Stimulated activated naive B cell treated with anti-CD40 and anti-IgM and Interleukin-4, amounts not matched to agents 10 μg/mL and 1 μg/mL and 100 μg/mL, for 72 hours (primary cell): ENCODE results near the gene PIP5K1B.

Experiments
- ATAC-seq, 2 donors: fragments of 150-1000 bp; cut with Tn5 transposase; replicated peaks; 2 replicates each; pipeline ENCODE4 v1.10.0; 2021; ENCODE audit warnings: moderate library complexity in 1 of 2
- DNase-seq: peaks from one replicate; pipeline ENCODE4 v3.0.0; 2021
- H3K27ac Mint-ChIP-seq: one replicate; pipeline ENCODE4 v1.8.0; 2022; ENCODE audit warnings: mild to moderate bottlenecking, mixed read lengths
- H3K27me3 Mint-ChIP-seq, 2 donors: one replicate each; pipeline ENCODE4 v1.8.0; 2022; ENCODE audit warnings: mixed read lengths in 2 of 2
- H3K36me3 Mint-ChIP-seq, 2 donors: one replicate each; pipeline ENCODE4 v1.8.0; 2022; ENCODE audit warnings: mixed read lengths in 2 of 2, mild to moderate bottlenecking in 1 of 2
- H3K4me1 Mint-ChIP-seq, 2 donors: one replicate each; pipeline ENCODE4 v1.8.0; 2022; ENCODE audit warnings: mixed read lengths in 2 of 2, mild to moderate bottlenecking in 1 of 2
- H3K4me3 Mint-ChIP-seq, 2 donors: one replicate each; pipeline ENCODE4 v1.8.0; 2022; ENCODE audit warnings: mild to moderate bottlenecking in 2 of 2, mixed read lengths in 2 of 2, moderate library complexity in 1 of 2
- H3K9me3 Mint-ChIP-seq, 2 donors: one replicate each; pipeline ENCODE4 v1.8.0; 2022; ENCODE audit warnings: mixed read lengths in 2 of 2, mild to moderate bottlenecking in 1 of 2

PIP5K1B gene

GRCh38 chr9:68714416-68715180, 9.6 kb downstream of the PIP5K1B start:
- Mint-ChIP-seq H3K36me3 (peaks cover 47 to 56% of the 10 kb centered on the region in 2 donors), H3K27me3 (no peaks in the 10 kb centered on the region), H3K4me3 (peak overlapping the region; percentile 9 to 14), H3K9me3 (no peaks in the 10 kb centered on the region), H3K4me1 (peaks cover 34 to 46% of the 10 kb centered on the region in 2 donors), H3K27ac (peak overlapping the region; percentile 66)
- no peak for DNase-seq
- peak; percentile 29 to 62 for ATAC-seq

DNA sequence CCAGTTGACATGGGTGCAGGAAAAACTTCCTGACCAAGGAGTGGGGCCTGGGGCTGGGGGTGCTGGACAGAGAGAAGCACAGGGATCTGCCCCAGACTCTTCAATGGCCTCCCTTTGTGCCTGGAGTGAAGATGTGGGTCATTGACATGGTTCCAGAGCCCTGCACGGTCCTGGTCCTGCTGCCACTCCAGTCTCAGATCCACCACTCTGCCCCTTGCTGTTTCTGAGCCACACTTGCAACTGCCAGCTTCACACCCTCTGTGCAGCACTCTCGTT, 10.1 kb downstream of the PIP5K1B start:
- Mint-ChIP-seq H3K27ac (no peak overlapping the region), H3K27me3 (no peaks in the 10 kb centered on the region), H3K36me3 (peaks cover 45 to 51% of the 10 kb centered on the region in 2 donors)

DNA sequence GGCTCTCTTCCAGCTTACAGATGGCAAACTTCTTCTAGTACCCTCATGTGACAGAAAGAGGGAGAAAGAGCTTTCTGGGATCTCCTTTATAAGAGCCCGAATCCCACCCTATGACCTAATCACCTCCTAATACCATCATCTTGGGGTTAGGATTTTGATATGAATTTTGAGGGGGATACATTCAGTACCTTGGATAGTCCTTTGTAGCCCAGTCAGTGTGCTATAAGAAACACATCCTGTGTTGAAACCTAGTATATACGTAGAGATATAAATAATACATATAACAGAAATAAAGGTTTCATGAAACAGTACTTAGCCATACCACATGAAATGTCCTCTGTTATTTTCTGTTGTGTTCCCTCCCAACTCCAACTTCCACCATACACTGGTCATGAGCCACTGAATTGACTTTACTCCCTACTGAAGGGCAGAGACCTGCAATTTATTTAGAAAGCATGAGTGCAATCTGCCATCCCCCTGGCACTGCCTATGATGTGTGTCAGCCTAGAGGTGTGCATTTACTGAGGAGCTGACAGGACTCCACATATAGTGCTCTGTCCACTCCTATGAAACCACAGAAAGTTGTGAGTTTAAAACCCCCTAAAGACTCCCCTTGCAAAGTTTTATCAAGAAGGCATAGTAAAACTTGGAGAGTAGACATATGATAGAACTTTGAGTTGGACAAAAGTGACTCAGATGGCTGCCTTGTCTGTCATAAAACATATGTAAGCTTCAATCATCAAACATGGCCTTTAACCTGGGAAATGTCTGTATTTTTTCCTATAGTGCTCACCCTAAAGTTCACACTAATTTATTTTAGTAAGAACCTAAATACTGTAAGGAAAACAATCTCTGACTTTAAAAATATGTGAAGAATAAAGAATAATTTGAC, 12.8 kb downstream of the PIP5K1B start:
- ATAC-seq, result no peak
- DNase-seq, result no peak
- Mint-ChIP-seq H3K27ac (no peak overlapping the region), H3K9me3 (peaks cover under 1 to 2% of the 10 kb centered on the region in 2 donors), H3K4me3 (no peak overlapping the region), H3K27me3 (no peaks in the 10 kb centered on the region), H3K36me3 (peaks cover 36 to 40% of the 10 kb centered on the region in 2 donors), H3K4me1 (peaks cover 28% of the 10 kb centered on the region in 2 donors)

More for the DNA sequence above, 10.1 kb downstream of the PIP5K1B start:
- Mint-ChIP-seq H3K4me3 (no peak overlapping the region), H3K9me3 (no peaks in the 10 kb centered on the region), H3K4me1 (peaks cover 34 to 42% of the 10 kb centered on the region in 2 donors)
- ATAC-seq (no peak), DNase-seq (no peak)

- peaks cover 34 to 43% of the 10 kb centered on the region in 2 donors for H3K36me3 Mint-ChIP-seq
Observed at GRCh38 chr9:68719847-68720246, 14.8 kb downstream of the PIP5K1B start.

GRCh38 chr9:68720656-68721313, 15.7 kb downstream of the PIP5K1B start:
- DNase-seq, result no peak
- Mint-ChIP-seq H3K27ac (no peak overlapping the region), H3K36me3 (peaks cover 26 to 33% of the 10 kb centered on the region in 2 donors), H3K4me3 (no peak overlapping the region), H3K9me3 (peaks cover 5 to 7% of the 10 kb centered on the region in 2 donors), H3K4me1 (peaks cover 16 to 22% of the 10 kb centered on the region in 2 donors), H3K27me3 (no peaks in the 10 kb centered on the region)
- no peak for ATAC-seq

More at GRCh38 chr9:68719847-68720246, 14.8 kb downstream of the PIP5K1B start:
- ATAC-seq, result no peak
- Mint-ChIP-seq H3K27ac (no peak overlapping the region), H3K27me3 (no peaks in the 10 kb centered on the region), H3K9me3 (peaks cover 5 to 7% of the 10 kb centered on the region in 2 donors), H3K4me3 (no peak overlapping the region), H3K4me1 (peaks cover 24 to 31% of the 10 kb centered on the region in 2 donors)
- no peak for DNase-seq

DNA sequence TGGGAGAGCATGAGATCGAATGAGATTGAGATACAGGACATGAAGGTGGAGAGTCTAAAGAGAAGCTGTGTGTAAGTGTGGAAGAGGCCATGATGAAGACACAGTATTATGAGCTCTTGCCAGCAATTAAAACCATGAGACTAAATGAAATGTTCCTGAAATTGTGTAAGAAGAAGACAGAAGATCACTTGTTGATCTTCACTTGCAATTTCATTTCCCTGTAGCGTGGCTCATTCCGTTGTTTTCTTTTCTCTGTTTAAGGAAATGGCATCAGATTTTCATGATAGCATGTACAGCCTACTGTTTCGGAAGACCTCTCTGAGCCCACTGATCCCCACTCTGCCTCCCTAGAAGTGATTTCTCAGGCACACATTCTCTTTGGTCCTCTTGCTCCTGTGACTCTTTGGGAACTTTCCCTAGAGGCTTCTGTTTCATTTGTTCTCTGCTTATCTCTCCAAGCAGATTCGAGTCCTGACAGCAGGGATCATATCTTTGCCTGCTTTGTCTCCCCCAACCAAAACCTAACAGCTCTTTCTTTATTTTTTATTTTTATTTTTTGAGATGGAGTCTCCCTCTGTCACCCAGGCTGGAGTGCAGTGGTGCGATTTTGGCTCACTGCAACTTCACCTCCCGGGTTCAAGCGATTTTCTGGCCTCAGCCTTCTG, 16.8 kb downstream of the PIP5K1B start:
- H3K27me3 Mint-ChIP-seq, result no peaks in the 10 kb centered on the region
- ATAC-seq, result no peak
- H3K9me3 Mint-ChIP-seq, result peaks cover 5 to 7% of the 10 kb centered on the region in 2 donors
- H3K4me3 Mint-ChIP-seq, result no peak overlapping the region
- H3K4me1 Mint-ChIP-seq, result peaks cover 14 to 27% of the 10 kb centered on the region in 2 donors
- DNase-seq, result no peak
- peaks cover 18 to 24% of the 10 kb centered on the region in 2 donors for H3K36me3 Mint-ChIP-seq
- no peak overlapping the region for H3K27ac Mint-ChIP-seq

GRCh38 chr9:68725070-68725469, 20.0 kb downstream of the PIP5K1B start:
- H3K27me3 Mint-ChIP-seq, result no peaks in the 10 kb centered on the region

DNA sequence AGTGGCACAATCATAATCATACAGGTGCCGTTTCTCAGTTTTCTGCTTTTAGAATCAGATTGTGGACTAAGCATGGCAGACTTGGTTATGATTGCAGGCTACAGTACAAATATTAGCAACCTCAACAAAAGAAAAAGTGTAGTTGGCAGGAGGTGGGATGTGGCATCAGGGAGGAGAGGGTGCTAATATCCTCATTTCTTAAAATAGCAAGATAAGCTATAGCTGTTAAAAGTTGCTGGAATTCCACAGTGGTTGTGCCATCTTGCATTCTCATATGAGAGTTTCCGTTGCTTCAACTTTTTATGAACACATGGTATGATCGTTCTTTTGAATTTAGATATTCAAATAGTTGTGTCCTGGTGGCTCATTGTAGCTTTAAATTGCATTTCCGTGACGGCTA, 21.4 kb downstream of the PIP5K1B start:
- DNase-seq (no peak), ATAC-seq (no peak)
- H3K27ac Mint-ChIP-seq, result no peak overlapping the region
- H3K27me3 Mint-ChIP-seq, result no peaks in the 10 kb centered on the region
- peaks cover 5 to 9% of the 10 kb centered on the region in 2 donors for H3K9me3 Mint-ChIP-seq
- no peak overlapping the region for H3K4me3 Mint-ChIP-seq
- H3K36me3 Mint-ChIP-seq, result peaks cover 39 to 51% of the 10 kb centered on the region in 2 donors
- peaks cover 23 to 53% of the 10 kb centered on the region in 2 donors for H3K4me1 Mint-ChIP-seq

More at GRCh38 chr9:68725070-68725469, 20.0 kb downstream of the PIP5K1B start:
- ATAC-seq, result no peak
- no peak overlapping the region for H3K27ac Mint-ChIP-seq
- peaks cover 5 to 9% of the 10 kb centered on the region in 2 donors for H3K9me3 Mint-ChIP-seq
- H3K36me3 Mint-ChIP-seq, result peaks cover 39 to 42% of the 10 kb centered on the region in 2 donors
- peaks cover 23 to 48% of the 10 kb centered on the region in 2 donors for H3K4me1 Mint-ChIP-seq
- no peak overlapping the region for H3K4me3 Mint-ChIP-seq
- no peak for DNase-seq

GRCh38 chr9:68727636-68728035, 22.6 kb downstream of the PIP5K1B start:
- ATAC-seq (no peak), DNase-seq (no peak)
- H3K4me1 Mint-ChIP-seq, result peaks cover 29 to 64% of the 10 kb centered on the region in 2 donors
- H3K36me3 Mint-ChIP-seq, result peaks cover 48 to 58% of the 10 kb centered on the region in 2 donors
- no peak overlapping the region for H3K4me3 Mint-ChIP-seq
- peaks cover 5 to 9% of the 10 kb centered on the region in 2 donors for H3K9me3 Mint-ChIP-seq
- no peak overlapping the region for H3K27ac Mint-ChIP-seq
- no peaks in the 10 kb centered on the region for H3K27me3 Mint-ChIP-seq

DNA sequence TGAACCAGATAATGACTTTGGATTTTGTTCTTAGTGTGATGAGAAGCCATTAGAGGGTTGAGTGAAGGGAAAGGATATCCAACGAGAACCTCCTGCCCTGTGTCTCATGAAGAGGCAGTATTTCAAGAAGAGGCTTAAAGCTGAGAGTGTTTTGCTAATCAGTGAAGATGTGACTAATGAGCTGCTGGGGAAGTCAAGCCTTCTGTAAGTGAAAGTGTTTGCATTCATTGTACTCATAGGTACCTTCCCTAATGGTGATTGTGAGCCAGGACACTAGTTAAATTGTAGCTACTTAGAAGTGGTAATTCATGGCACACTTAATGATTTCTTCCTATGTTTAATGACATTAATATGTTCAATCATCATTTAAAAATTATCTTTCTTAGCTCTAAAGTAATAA, 23.7 kb downstream of the PIP5K1B start:
- peak; percentile 89 to 98 for ATAC-seq
- Mint-ChIP-seq H3K36me3 (peaks cover 42 to 54% of the 10 kb centered on the region in 2 donors), H3K4me1 (peaks cover 30 to 61% of the 10 kb centered on the region in 2 donors), H3K27me3 (no peaks in the 10 kb centered on the region), H3K27ac (peak overlapping the region; percentile 38), H3K4me3 (no peak overlapping the region), H3K9me3 (peaks cover 0 to 4% of the 10 kb centered on the region in 2 donors)
- DNase-seq, result no peak

DNA sequence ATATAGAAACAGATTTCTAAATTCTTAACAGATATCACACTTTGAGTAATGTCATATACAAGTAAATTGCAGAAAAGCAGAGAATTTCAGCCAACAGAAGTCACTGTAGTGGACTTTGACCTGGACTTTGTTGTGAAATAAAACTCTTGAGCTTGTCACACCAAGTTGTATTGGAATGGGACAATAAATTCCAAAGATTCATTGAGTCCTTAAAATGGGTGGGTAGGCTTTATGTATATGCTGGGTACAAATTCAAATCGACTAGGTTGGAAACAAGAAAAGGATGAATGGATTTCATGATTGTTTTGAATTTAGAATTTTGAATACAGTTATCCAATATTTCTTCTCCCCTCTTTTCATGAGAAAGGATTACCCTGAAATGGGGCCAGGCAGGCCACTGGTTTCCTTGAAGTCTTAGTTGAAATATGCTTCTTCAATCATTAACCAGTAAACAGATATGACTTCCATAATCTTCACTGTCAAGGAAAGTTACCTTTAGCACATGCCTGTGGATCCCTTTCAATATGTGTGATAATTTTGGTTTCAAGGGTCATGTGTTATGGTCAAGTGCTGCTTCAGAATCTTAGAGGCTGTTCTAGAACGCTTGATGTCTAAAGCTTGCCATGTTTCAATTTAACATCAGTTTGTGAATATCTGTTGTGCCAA, 25.7 kb downstream of the PIP5K1B start:
- H3K4me1 Mint-ChIP-seq, result peaks cover 37 to 66% of the 10 kb centered on the region in 2 donors
- H3K27me3 Mint-ChIP-seq, result no peaks in the 10 kb centered on the region
- no peak for DNase-seq
- H3K27ac Mint-ChIP-seq, result no peak overlapping the region
- peaks cover 47 to 59% of the 10 kb centered on the region in 2 donors for H3K36me3 Mint-ChIP-seq
- ATAC-seq, result no peak
- peaks cover 0 to 2% of the 10 kb centered on the region in 2 donors for H3K9me3 Mint-ChIP-seq
- no peak overlapping the region for H3K4me3 Mint-ChIP-seq

- no peaks in the 10 kb centered on the region for H3K27me3 Mint-ChIP-seq
- H3K36me3 Mint-ChIP-seq, result peaks cover 52 to 67% of the 10 kb centered on the region in 2 donors
- peaks cover 43 to 71% of the 10 kb centered on the region in 2 donors for H3K4me1 Mint-ChIP-seq
- peaks cover 0 to 2% of the 10 kb centered on the region in 2 donors for H3K9me3 Mint-ChIP-seq
- no peak overlapping the region for H3K4me3 Mint-ChIP-seq
- H3K27ac Mint-ChIP-seq, result no peak overlapping the region
- DNase-seq (no peak), ATAC-seq (no peak)
Observed at GRCh38 chr9:68731857-68732256, 26.8 kb downstream of the PIP5K1B start.

DNA sequence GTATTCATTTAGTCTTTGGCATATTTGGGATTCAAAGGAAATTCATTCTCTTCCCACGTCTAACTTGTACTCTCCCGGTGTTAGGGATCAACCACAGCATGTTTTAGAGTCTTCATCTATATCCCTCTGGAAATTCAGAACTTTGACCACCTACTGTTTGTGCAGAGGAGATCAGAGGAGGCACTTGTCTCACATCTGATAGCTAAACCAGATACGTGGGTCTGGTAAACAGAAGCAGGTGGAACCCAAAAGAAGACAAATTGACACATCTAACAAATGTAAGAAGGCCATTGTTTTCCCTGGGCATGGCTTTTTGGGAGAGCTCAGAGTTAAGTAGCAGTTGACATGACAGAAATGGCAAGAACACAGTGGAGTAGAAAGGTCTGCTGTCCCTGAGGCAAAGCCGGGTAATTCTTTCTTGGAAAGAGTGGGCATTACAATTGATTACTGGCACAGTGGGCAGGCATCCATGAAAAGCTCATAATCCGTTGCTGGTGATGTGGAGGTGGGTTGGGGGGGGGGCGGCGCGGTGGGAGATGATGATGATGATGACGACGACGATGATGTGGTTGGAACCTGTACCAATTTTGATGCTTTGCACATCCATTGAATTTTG, 27.5 kb downstream of the PIP5K1B start:
- Mint-ChIP-seq H3K27ac (no peak overlapping the region), H3K36me3 (peaks cover 52 to 70% of the 10 kb centered on the region in 2 donors), H3K27me3 (no peaks in the 10 kb centered on the region), H3K4me1 (peaks cover 46 to 70% of the 10 kb centered on the region in 2 donors), H3K9me3 (peaks cover 0 to 2% of the 10 kb centered on the region in 2 donors), H3K4me3 (no peak overlapping the region)
- DNase-seq (no peak), ATAC-seq (no peak)
